Stimulated activated CD8-positive, alpha-beta memory T cell treated with anti-CD3 and anti-CD28 coated beads, Interleukin-4, amount 100 ng/mL, for 4 hours (primary cell): ENCODE measurements around the gene DOLK.

Source experiments
- DNase-seq, 2 donors: peaks; one replicate each; pipeline ENCODE4 v3.0.0-alpha.2; 2020; ENCODE audit warnings: low read depth in 2 of 2, low spot score in 1 of 2

The DOLK gene

GRCh38 chr9:128933731-128934130 lies 13.7 kb downstream of the DOLK start:
- DNase-seq, result no peak

DNA sequence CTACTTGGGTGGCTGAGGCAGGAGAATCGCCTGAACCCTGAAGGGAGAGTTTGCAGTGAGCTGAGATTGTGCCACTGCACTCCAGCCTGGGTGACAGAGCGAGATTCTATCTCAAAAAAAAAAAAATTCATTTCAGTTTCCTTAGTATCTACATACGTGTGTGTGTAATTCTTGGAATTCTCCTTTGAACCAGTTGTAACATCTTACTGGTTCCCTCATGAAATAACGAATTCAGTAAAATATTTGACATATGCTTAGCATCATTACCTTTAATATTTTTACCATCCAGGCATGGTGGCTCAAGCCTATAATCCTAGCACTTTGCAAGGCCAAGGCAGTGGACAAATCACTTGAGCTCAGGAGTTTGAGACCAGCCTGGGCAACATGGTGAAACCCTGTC lies 17.8 kb downstream of the DOLK start:
- DNase-seq, result no peak

GRCh38 chr9:128928624-128929023 lies 18.8 kb downstream of the DOLK start:
- no peak for DNase-seq

- DNase-seq, result peak in 1 of 2 donors; percentile 28
These were observed 19.5 kb downstream of the DOLK start for GRCh38 chr9:128927731-128928411.

DNA sequence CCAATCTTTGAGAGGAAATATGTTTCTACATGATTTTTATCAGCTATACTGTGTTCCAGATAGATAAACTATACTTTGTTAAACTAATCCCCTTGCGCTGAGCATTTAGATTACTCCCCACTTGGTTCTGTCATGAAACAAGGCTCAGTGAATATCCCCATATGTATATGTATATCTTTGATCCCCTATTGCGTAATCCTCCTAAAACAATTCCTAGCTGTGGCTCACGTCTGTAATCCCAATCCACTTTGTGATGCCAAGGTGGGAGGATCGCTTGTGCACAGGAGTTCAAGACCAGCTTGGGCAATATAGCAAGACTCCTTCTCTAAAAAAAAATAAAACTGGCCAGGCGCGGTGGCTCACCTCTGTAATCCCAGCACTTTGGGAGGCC lies 23.9 kb downstream of the DOLK start:
- DNase-seq, result no peak

- DNase-seq, result no peak
These were observed 25.3 kb downstream of the DOLK start for GRCh38 chr9:128921881-128922763.

- DNase-seq, result no peak
These were observed 26.9 kb downstream of the DOLK start, which contains the start of gene PHYHD1 for GRCh38 chr9:128920381-128921058. Gene PHYHD1 (plus strand): TSS chr9:128920982. CDS start chr9:128922324, 1,342 bp downstream.

GRCh38 chr9:128919402-128920089 lies 27.9 kb downstream of the DOLK start:
- DNase-seq, result no peak

- DNase-seq, result no peak
These were observed 28.5 kb downstream of the DOLK start for GRCh38 chr9:128918921-128919320.

DNA sequence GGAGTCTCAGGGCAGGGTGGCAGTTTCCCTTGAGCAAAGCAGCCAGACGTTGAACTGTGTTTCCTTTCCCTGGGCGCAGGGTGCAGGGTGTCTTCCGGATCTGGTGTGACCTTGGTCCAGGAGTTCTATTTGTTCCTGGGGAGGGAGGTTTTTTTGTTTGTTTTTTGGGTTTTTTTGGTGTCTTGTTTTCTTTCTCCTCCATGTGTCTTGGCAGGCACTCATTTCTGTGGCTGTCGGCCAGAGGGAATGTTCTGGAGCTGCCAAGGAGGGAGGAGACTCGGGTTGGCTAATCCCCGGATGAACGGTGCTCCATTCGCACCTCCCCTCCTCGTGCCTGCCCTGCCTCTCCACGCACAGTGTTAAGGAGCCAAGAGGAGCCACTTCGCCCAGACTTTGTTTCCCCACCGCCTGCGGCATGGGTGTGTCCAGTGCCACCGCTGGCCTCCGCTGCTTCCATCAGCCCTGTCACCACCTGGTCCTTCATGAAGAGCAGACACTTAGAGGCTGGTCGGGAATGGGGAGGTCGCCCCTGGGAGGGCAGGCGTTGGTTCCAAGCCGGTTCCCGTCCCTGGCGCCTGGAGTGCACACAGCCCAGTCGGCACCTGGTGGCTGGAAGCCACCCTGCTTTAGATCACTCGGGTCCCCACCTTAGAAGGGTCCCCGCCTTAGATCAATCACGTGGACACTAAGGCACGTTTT lies 30.1 kb downstream of the DOLK start:
- DNase-seq, result no peak

DNA sequence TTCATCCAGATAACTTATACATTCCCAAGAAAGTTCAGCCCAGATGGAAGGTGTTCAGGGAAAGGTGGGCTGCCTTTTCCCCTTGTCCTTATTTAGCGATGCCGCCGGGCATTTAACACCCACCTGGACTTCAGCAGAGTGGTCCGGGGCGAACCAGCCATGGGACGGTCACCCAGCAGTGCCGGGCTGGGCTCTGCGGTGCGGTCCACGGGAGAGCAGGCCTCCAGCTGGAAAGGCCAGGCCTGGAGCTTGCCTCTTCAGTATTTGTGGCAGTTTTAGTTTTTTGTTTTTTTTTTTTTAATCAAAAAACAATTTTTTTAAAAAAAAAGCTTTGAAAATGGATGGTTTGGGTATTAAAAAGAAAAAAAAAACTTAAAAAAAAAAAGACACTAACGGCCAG lies 30.7 kb downstream of the DOLK start:
- DNase-seq, result no peak

DNA sequence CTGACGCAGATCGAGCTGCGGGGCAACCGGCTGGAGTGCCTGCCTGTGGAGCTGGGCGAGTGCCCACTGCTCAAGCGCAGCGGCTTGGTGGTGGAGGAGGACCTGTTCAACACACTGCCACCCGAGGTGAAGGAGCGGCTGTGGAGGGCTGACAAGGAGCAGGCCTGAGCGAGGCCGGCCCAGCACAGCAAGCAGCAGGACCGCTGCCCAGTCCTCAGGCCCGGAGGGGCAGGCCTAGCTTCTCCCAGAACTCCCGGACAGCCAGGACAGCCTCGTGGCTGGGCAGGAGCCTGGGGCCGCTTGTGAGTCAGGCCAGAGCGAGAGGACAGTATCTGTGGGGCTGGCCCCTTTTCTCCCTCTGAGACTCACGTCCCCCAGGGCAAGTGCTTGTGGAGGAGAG lies 31.2 kb downstream of the DOLK start:
- no peak for DNase-seq

DNA sequence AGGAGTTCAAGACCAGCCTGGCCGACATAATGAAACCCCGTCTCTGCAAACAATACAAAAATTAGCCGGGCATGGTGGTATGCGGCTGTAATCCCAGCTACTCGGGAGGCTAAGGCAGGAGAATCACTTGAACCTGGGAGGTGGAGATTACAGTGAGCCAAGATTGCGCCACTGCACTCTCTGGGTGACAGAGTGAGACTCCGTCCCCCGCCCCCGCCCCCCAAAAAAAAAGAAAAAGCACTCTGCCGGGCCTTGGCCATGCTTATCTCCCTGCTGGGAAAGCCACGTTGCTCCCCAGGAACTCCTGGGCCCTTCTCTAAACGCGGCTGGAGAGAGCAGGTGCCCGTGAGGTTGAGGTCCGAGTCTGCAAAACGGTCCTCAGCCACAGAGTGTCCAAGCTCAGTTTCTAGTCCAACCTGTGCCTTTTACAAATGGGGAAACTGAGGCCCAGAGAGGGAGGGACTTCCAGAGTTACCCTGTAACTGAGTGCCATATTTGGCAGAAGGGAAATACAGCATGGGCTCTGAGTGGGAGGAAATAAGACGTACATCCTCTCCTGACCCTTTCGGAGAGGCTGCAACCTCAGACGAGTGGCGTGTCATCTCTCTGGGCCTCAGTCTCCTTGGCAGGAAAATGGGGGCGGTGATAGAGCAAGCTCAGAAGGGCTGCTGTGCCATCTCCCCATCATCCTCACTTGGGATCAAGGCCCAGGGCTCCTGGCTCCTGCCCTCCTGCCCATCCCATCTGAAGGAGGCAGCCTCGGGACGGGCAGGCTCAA lies 33.2 kb downstream of the DOLK start:
- no peak for DNase-seq

DNA sequence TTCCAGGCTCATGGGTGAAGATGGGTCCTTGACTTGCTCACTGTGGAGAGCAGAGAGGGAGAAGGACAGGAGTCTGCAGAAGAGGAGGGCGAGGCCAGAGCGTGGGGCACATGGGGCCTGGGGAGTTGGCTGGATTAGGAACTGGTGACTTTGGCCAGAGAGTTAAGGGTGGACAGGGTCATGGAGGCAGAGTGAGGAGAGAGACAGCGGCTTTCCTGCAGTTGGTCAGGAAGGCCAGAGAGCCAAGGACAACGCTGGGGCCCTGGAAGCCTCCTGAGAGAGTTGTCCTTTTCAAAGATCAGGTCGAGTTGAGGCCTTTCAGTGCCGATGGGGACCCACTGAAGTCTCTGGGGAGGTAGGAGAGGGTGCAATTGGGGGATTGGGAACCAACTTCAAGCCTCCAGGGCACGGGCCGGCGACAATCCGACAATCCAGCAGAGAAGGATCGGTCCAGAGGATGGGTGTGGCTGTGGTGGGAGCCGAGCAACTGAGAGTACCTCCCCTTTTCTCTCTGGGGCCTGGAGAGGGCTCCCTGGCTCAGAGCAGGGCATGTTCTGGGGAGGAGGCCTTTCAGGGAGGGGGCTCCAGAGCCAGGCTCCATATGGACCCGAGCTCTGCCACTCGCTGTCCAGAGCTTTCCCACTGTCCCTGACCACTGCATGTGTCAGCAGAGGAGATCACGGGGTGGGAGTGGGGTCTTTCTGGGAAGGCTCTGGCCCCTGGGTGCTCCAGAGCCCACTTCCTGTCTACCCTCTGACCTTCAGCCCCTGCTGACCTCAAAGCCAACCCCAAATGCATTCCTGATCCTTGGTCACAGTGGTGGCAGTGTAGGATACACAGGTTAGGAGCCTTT lies 34.1 kb downstream of the DOLK start:
- no peak for DNase-seq

- no peak for DNase-seq
These were observed 35.0 kb downstream of the DOLK start for GRCh38 chr9:128912270-128912853.

DNA sequence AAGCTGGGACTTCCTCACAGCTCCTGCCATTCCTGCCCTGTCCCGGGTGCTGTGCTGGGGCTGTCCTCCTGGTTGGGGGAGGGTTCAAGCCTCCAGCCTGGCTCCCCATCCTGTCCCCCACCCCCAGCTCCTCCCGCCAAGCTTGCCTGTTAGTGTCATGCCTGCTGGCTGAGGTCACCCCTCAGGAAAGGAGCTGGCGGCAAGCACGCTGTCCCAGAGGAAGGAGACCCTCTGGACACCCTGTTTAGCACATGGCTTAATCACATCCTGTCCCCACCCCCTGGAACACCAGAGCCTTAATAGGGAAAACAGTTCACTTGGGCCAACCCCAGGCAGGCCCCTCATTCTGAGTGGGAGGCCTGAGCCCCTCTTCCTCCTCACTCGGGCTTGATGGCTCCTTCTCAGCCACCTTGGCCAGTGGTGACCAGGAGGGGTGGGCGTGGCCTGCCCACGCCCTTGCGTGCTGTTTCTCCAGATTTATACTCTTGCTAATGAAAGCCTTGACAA lies 35.8 kb downstream of the DOLK start:
- no peak for DNase-seq

- no peak for DNase-seq
These were observed 36.5 kb downstream of the DOLK start for GRCh38 chr9:128910906-128911305.

DNA sequence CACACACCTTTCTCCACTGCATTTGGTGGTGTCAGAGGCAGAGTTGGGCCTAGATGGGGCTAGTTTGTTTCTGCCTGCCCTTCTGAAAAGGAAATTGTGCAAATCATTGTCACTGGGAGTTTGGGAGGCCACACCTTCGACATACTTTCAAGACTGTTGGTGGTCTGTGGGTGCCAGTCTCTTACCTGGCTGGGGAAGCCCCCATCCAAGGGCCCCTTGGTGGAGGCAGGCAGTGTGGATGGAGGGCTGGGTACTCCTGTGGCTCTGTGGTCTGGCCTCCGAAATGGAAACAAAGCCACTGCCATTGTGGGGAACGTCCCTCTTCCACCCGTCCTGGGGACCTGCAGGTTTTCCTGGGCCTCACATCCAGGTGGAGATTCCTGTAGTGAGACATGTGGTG lies 37.5 kb downstream of the DOLK start:
- DNase-seq, result no peak
